GM13976 (cell line): ENCODE results near the gene SDHD.

Experiments used
- DNase-seq: peaks from one replicate; pipeline ENCODE4 v3.0.0; 2012; ENCODE audit warnings: low spot score
- in situ Hi-C: fragments of 300-500 bp; cut with MboI; formaldehyde crosslinking; loops from one replicate; pipeline ENCODE4 v1.12.0; 2022; ENCODE audit warnings: low sequenced_read_pairs, mixed read lengths, inconsistent platforms; ENCODE audit not compliant: unreplicated experiment
- TF ChIP-seq, protein P1 (sequence below): IDR thresholded peaks from 2 replicates; pipeline ENCODE4 v1.5.1; 2012; ENCODE audit warnings: borderline replicate concordance, mild to moderate bottlenecking; ENCODE audit not compliant: insufficient read depth; ENCODE audit errors: extremely low read depth, missing control alignments, control extremely low read depth

The SDHD gene

DNA sequence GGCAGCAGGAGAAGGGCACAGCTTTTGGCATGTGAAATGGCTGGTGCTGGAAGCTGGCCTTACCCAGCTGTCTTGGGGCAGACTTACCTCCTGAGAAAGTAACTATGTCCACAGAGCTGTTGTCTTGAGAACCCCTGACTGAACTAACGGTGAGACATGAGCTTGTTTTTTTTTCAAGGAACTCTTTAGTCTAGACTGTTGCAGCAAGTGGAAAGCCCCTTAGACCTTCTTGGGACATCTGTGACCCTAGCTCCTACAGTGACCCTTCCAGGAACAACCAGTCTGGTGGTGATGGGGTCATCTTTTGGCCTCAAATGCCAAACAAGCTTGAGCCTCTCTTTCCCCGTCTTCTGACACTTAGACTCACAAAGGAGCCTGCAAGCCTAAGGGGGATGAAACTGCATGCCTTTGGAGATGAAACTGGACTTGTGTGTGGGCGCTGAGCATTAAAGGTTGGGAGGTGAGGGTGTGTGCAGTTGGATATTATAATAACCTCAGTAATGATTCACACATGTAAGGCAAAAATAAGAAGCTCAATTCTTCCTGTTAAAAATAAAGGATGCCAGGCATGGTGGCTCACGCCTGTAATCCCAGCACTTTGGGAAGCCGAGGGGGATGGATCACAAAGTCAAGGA, 35.4 kb downstream of the SDHD start:
- DNase-seq: no peak
- in situ Hi-C loops: no loop called here
- TF ChIP-seq, protein P1, sequence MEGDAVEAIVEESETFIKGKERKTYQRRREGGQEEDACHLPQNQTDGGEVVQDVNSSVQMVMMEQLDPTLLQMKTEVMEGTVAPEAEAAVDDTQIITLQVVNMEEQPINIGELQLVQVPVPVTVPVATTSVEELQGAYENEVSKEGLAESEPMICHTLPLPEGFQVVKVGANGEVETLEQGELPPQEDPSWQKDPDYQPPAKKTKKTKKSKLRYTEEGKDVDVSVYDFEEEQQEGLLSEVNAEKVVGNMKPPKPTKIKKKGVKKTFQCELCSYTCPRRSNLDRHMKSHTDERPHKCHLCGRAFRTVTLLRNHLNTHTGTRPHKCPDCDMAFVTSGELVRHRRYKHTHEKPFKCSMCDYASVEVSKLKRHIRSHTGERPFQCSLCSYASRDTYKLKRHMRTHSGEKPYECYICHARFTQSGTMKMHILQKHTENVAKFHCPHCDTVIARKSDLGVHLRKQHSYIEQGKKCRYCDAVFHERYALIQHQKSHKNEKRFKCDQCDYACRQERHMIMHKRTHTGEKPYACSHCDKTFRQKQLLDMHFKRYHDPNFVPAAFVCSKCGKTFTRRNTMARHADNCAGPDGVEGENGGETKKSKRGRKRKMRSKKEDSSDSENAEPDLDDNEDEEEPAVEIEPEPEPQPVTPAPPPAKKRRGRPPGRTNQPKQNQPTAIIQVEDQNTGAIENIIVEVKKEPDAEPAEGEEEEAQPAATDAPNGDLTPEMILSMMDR: no peak

DNA sequence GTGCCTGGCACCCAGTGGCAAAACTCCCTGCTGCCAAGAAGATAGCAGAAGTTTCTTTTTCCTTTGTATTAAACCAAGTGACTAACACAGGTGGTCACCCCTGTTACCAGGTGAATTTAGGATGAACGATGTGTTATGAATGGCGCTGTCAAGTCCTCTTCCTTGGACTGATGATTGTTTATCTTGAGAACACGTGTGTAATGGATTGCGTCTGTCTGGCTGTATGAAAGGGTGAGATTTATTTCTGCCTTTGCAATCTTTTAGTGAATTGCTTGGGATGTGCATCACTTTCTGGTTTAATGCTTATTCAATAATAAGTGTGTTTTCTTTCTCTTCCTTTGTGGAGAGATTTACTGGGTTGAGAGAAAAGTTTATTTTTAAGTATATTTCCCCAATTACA, 36.5 kb downstream of the SDHD start:
- TF ChIP-seq, protein P1: no peak
- in situ Hi-C loops: no loop called here
- DNase-seq: no peak

DNA sequence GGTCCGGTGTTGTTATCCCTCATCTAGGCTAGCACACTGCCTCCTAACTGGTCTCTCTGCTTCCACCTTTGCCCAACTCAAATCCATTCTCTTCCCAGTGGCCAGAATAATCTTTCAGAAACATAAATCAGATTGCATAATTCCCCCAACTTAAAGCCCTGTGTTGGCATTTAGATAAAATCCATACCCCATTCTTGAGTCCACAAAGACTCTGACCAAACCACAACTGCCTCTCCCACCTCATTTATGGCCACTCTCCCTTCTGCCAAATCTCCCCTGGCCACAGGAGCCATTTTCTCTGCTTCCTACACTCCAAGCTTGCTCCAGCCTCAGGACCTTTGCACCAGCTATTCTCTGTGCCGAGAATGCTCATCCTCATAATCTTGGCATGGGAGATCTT, 40.4 kb downstream of the SDHD start:
- no peak for DNase-seq
- in situ Hi-C loops: no loop called here
- TF ChIP-seq, protein P1: no peak

DNA sequence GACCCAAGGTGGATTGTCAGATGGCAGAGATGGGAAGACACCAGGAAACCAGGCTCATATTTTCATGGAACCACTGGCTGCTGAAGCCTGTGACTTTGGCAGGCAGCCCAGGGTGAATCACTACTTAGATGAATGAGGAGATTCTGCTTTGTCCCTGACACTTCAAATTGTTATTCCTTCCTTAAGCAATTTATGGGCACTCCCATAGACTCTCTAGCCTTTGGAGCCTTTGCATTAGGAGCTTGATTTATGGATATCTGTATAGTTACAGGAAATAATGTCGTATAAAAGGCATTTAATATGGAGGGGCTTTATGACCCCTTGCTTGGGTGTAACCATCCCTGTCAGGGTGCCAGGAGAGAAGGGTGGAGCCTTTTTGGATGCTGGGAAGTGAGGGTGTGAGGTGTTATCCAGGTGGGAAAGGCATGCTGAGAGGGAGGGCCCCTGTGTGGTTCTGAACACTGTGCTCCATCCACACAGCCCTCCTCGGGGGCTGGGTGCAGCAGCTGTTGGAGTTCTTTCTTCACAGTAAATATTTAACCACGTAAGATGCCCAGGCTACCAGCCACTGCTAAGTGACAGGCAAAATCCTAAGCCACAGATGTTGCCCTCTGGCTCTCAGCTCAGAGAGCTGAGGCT, 41.9 kb downstream of the SDHD start:
- DNase-seq: no peak
- in situ Hi-C loops: no loop called here
- TF ChIP-seq, protein P1: no peak

DNA sequence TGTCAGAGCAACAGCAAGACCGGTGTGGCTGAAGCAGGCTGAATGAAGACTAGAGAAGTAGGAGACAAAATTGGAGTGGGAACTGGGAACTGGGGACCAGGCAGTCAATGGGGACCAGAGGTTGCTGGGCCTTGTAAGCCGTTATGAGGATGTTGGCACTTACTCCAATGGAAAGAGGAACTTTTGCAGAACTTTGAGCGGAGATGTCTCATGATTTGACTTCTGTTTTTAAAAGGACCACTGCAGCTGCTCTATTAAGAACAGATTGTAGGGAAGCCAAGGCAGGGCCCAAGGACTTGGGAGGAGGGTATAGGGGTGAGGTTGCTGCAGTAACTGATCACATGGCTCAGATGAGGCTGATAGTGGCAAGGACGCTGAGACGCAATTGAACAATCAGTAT, 43.0 kb downstream of the SDHD start:
- TF ChIP-seq, protein P1: no peak
- no peak for DNase-seq
- in situ Hi-C loops: no loop called here

DNA sequence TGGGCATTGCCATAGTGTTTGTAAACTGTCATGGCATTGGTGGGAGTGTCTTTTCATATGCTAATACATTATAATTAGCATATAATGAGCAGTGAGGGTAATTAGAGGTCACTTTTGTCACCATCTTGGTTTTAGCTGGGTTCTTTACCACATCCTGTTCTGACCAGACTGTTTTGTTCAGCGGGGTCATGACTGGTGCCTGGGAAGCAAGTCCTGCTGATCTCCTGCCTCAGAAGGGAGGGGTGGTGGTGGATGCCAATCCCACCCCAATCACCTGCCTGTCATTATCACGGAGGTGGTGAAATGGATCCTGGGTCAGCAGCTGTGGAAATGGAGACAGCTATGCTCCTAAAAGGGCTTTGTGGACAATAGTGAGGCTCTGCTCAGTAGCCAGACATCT, 46.1 kb downstream of the SDHD start:
- DNase-seq: no peak
- TF ChIP-seq, protein P1: no peak
- in situ Hi-C loops: no loop called here
